HepG2 (cell line): ENCODE measurements around the gene RTF1. TPM values are rescaled to one million over a fixed set of nuclear protein-coding genes. Genes with fewer than 3 reads are reported as not detected.
A peak's percentile ranks its signal among the peaks of the same experiment; 100 is the strongest.

Experiments used
- ATAC-seq: fragments of 200-7000 bp; cut with Tn5 transposase; 3 replicates; pipeline ENCODE4 v1.9.1; 2020; ENCODE audit warnings: mild to moderate bottlenecking, moderate library complexity
- BruUV-seq: library from RNA; stranded (reverse); fragments of 400-500 nt; replicated peaks from 2 replicates; lab custom pipeline; 2021; lab: Mats Ljungman, UMichigan
- CTCF ChIA-PET: fragments of 300-600 bp; formaldehyde crosslinking; extraction: SDS; loops from one replicate; lab custom pipeline; 2021; ENCODE audit warnings: low total read pairs, inconsistent platforms, low intra/inter-chr PET ratio; lab: Yijun Ruan, JAX
- POLR2A ChIA-PET: fragments of 350-600 bp; sonication (Branson Sonifier 250); formaldehyde crosslinking; loops from one replicate; lab custom pipeline; 2020; ENCODE audit warnings: antibody characterized with exemption, inconsistent platforms; lab: Yijun Ruan, JAX
- DNase-seq: peaks from one replicate; pipeline ENCODE4 v3.0.0-alpha.2; 2015; ENCODE audit warnings: low spot score
- FAIRE-seq: peaks from 3 replicates; lab custom pipeline; 2011; peaks lifted over from hg19 to GRCh38; lab: Jason Lieb, UNC
- H2AFZ ChIP-seq: one replicate; pipeline ENCODE4 v1.6.1; 2011; ENCODE audit warnings: low read length, inconsistent platforms
- H3K27ac ChIP-seq: fragments of 300-600 bp; 3 replicates; pipeline ENCODE4 v1.8.0; 2011; ENCODE audit warnings: mixed run types, mild to moderate bottlenecking, mixed read lengths, low read length, inconsistent platforms; ENCODE audit not compliant: insufficient read depth; ENCODE audit errors: extremely low read length
- H3K27me3 ChIP-seq, 2 experiments: fragments of 200-600 bp in 1 of 2; 2 replicates in 1 of 2; 3 replicates in 1 of 2; pipeline versions ENCODE4 v1.6.0 to v1.8.0; 2011; ENCODE audit warnings: low read length in 2 of 2, mild to moderate bottlenecking in 2 of 2, moderate library complexity in 2 of 2, inconsistent platforms in 1 of 2; ENCODE audit not compliant: insufficient read depth in 2 of 2, control insufficient read depth in 1 of 2
- H3K36me3 ChIP-seq, 2 experiments: fragments of 200-600 bp in 1 of 2; replicated peaks in 1 of 2; 2 replicates in 1 of 2; 3 replicates in 1 of 2; pipeline versions ENCODE4 v1.5.1 to v1.8.0; 2011; ENCODE audit warnings: low read length in 2 of 2, inconsistent platforms in 1 of 2; ENCODE audit not compliant: insufficient read depth in 2 of 2, control insufficient read depth in 1 of 2
- H3K4me1 ChIP-seq: 2 replicates; pipeline ENCODE4 v1.5.1; 2012; ENCODE audit warnings: low read length, inconsistent platforms; ENCODE audit not compliant: insufficient read depth
- H3K4me2 ChIP-seq: 2 replicates; pipeline ENCODE4 v1.6.0; 2011; ENCODE audit warnings: low read depth, low read length, inconsistent platforms
- H3K4me3 ChIP-seq, 3 experiments: fragments of 200-600 bp in 1 of 3; sonication (generic), shearing (Covaris generic) in 1 of 3; replicated peaks in 1 of 3; 2 replicates each; pipeline ENCODE4 v1.5.1; 2011 to 2016; ENCODE audit warnings: low read length in 3 of 3, inconsistent platforms in 2 of 3, low read depth in 2 of 3, mild to moderate bottlenecking in 2 of 3, control low read depth in 1 of 3, mixed read lengths in 1 of 3; ENCODE audit not compliant: insufficient read depth in 1 of 3
- H3K79me2 ChIP-seq: one replicate; pipeline ENCODE4 v1.6.1; 2011; ENCODE audit warnings: low read length, inconsistent platforms; ENCODE audit not compliant: insufficient read depth
- H3K9ac ChIP-seq: 2 replicates; pipeline ENCODE4 v1.6.0; 2011; ENCODE audit warnings: mild to moderate bottlenecking, low read depth, low read length, inconsistent platforms; ENCODE audit not compliant: insufficient read depth
- H3K9me3 ChIP-seq: 2 replicates; pipeline ENCODE4 v1.5.1; 2012; ENCODE audit warnings: mild to moderate bottlenecking, low read length
- H4K20me1 ChIP-seq: 2 replicates; pipeline ENCODE4 v1.6.0; 2011; ENCODE audit warnings: inconsistent platforms, mild to moderate bottlenecking, low read length, moderate library complexity; ENCODE audit not compliant: insufficient read depth
- ARID5B ChIP-seq: IDR thresholded peaks from 2 replicates; pipeline ENCODE4 v1.4.0; 2020; ENCODE audit warnings: mild to moderate bottlenecking, missing genetic modification reagents
- HIC2 ChIP-seq: sonication (generic); formaldehyde crosslinking; IDR thresholded peaks from 2 replicates; pipeline ENCODE4 v1.9.0; 2022; ENCODE audit warnings: low read depth, missing genetic modification reagents
- HNF4A ChIP-seq: sonication (generic); formaldehyde crosslinking; IDR thresholded peaks from 2 replicates; pipeline ENCODE4 v1.4.0; 2020; ENCODE audit warnings: missing genetic modification reagents
- HOXA3 ChIP-seq: sonication (generic); formaldehyde crosslinking; IDR thresholded peaks from 2 replicates; pipeline ENCODE4 v1.5.0; 2020; ENCODE audit warnings: missing genetic modification reagents
- NCOA1 ChIP-seq: sonication (generic); formaldehyde crosslinking; IDR thresholded peaks from 2 replicates; pipeline ENCODE4 v1.9.0; 2021; ENCODE audit warnings: missing genetic modification reagents
- ZNF703 ChIP-seq: sonication (generic); formaldehyde crosslinking; IDR thresholded peaks from 2 replicates; pipeline ENCODE4 v1.5.1; 2020; ENCODE audit warnings: missing genetic modification reagents, mild to moderate bottlenecking, moderate library complexity, borderline replicate concordance
- WGBS: methylation state at CpG from one replicate; pipeline ENCODE4 v1.1.6; 2017; ENCODE audit warnings: low lambda C conversion rate; 5-methylcytosine and 5-hydroxymethylcytosine counted together
- in situ Hi-C: cut with HindIII; loops from 2 replicates; pipeline ENCODE4 v1.10.0; 2017; ENCODE audit warnings: low pct_unique_long_range_greater_than_20kb; ENCODE audit not compliant: extremely low pct_ligation_motif_present
- intact Hi-C: fragments of 100-400 bp; cut with micrococcal nuclease; formaldehyde crosslinking; loops from one replicate; pipeline ENCODE4 v1.10.0; 2022; ENCODE audit not compliant: unreplicated experiment
- polyA plus RNA-seq, 8 experiments: library from polyadenylated mRNA; depleted of rRNA in 3 of 8; stranded (reverse) in 7 of 8; unstranded in 1 of 8; fragments of >200 nt; fragmentation: Illumina TruSeq in 4 of 8; extraction: Trizol in 4 of 8; gene quantifications; 2 replicates each; pipeline versions ENCODE4 v1.2.1 to v1.2.3, GENCODE V29; 2011 to 2016; ENCODE audit warnings: low read depth in 4 of 8, missing spikeins in 1 of 8, mixed read lengths in 1 of 8; ENCODE audit not compliant: insufficient read depth in 1 of 8
- total RNA-seq, 5 experiments: library from RNA; depleted of rRNA; stranded (reverse); fragments of >200 nt; fragmentation: Illumina TruSeq; extraction: Trizol; gene quantifications; 2 replicates each; pipeline ENCODE4 v1.2.3, GENCODE V29; 2016; ENCODE audit warnings: low read depth in 1 of 5
- TF ChIP-seq, protein P1 (sequence below): sonication (generic); formaldehyde crosslinking; IDR thresholded peaks from 2 replicates; pipeline ENCODE4 v1.4.0; 2020; ENCODE audit warnings: missing genetic modification reagents

The RTF1 gene
- total and polyA plus RNA-seq, 2 of the 13 experiments (the other 11 are each of a cell fraction or from before 2014, with no cell fraction given) = 13.9 to 17.9 TPM

DNA sequence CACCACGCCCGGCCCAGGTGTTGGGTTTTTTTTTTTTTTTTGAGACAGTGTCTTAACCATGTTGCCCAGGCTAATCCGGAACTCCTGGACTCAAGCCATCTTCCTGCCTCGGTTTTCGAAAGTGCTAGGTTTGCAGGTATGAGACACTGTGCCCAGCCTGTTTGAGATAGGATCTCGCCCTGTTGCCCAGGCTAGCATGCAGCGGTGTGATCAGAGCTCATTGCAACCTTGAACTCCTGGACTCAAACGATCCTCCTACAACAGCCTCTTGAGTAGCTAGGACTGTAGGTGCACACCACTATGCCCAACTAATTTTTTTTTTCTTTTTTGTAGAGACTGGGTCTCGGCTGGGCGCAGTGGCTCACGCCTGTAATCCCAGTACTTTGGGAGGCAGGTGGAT lies 56.5 kb downstream of the RTF1 start:
- Histone ChIP-seq H3K36me3 (peaks cover 24 to 62% of the 10 kb centered on the region in 2 experiments; a peak in 4 of 5 replicates), H3K9me3 (no peaks in the 10 kb centered on the region), H3K79me2 (no peaks in the 10 kb centered on the region), H3K4me2 (no peak overlapping the region), H4K20me1 (no peaks in the 10 kb centered on the region), H3K27ac (no peak overlapping the region), H3K9ac (no peak overlapping the region), H3K27me3 (no peaks in the 10 kb centered on the region), H3K4me1 (peaks cover 7% of the 10 kb centered on the region; the same call in 1 of the 2 replicates), H3K4me3 (no peak overlapping the region), H2AFZ (no peak overlapping the region)
- POLR2A ChIA-PET = no interaction called here
- no TSS peak for BruUV-seq
- no peak for FAIRE-seq
- 79% methylated on average over 11 of the region's 11 CpGs for WGBS
- TF ChIP-seq HOXA3 (0 out of 2 replicates have a peak, but pooled peaks have one; percentile 16), ARID5B (CRISPR knock-in tag) (0 out of 2 replicates have a peak, but pooled peaks have one; percentile 21), NCOA1 (CRISPR knock-in tag) (no peak), HIC2 (CRISPR knock-in tag) (peak; percentile 64), HNF4A (CRISPR knock-in tag) (peak; percentile 60), ZNF703 (CRISPR knock-in tag) (no peak)
- TF ChIP-seq, protein P1, sequence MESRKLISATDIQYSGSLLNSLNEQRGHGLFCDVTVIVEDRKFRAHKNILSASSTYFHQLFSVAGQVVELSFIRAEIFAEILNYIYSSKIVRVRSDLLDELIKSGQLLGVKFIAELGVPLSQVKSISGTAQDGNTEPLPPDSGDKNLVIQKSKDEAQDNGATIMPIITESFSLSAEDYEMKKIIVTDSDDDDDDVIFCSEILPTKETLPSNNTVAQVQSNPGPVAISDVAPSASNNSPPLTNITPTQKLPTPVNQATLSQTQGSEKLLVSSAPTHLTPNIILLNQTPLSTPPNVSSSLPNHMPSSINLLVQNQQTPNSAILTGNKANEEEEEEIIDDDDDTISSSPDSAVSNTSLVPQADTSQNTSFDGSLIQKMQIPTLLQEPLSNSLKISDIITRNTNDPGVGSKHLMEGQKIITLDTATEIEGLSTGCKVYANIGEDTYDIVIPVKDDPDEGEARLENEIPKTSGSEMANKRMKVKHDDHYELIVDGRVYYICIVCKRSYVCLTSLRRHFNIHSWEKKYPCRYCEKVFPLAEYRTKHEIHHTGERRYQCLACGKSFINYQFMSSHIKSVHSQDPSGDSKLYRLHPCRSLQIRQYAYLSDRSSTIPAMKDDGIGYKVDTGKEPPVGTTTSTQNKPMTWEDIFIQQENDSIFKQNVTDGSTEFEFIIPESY (CRISPR knock-in tag) = peak; percentile 69; the same call in 1 of the 2 replicates
- ATAC-seq = peak; percentile 62; the same call in 2 of the 3 replicates
- intact Hi-C loops (no loop called here), in situ Hi-C loops (no loop called here)
- CTCF ChIA-PET = no interaction called here
- DNase-seq = no peak
